GM18499 (cell line): ENCODE measurements around the gene MVB12B.
A peak's percentile ranks its signal among the peaks of the same experiment; 100 is the strongest.

Experiments used
- ATAC-seq: cut with Tn5 transposase; IDR thresholded peaks from one replicate; pipeline ENCODE4 v1.9.1; 2021; ENCODE audit warnings: moderate number of reproducible peaks; ENCODE audit not compliant: insufficient read depth, unreplicated experiment

The MVB12B gene

GRCh38 chr9:126378761-126379160 is 52.1 kb downstream of the MVB12B start:
- ATAC-seq, result no peak

- no peak for ATAC-seq
These were observed 53.2 kb downstream of the MVB12B start for GRCh38 chr9:126379661-126380360.

GRCh38 chr9:126380447-126380846 is 53.8 kb downstream of the MVB12B start:
- ATAC-seq, result no peak

GRCh38 chr9:126381195-126381594 is 54.6 kb downstream of the MVB12B start:
- no peak for ATAC-seq

GRCh38 chr9:126383406-126384046 is 56.9 kb downstream of the MVB12B start:
- no peak for ATAC-seq

- ATAC-seq, result no peak
These were observed 58.3 kb downstream of the MVB12B start for GRCh38 chr9:126384926-126385325.

- no peak for ATAC-seq
These were observed 59.5 kb downstream of the MVB12B start for GRCh38 chr9:126386088-126386487.

GRCh38 chr9:126386776-126387175 is 60.1 kb downstream of the MVB12B start:
- no peak for ATAC-seq

GRCh38 chr9:126388964-126389708 is 62.5 kb downstream of the MVB12B start:
- ATAC-seq, result no peak

- no peak for ATAC-seq
These were observed 63.4 kb downstream of the MVB12B start for GRCh38 chr9:126389992-126390391.

GRCh38 chr9:126390923-126391322 is 64.3 kb downstream of the MVB12B start:
- no peak for ATAC-seq

GRCh38 chr9:126391713-126392661 is 65.4 kb downstream of the MVB12B start:
- ATAC-seq, result no peak

GRCh38 chr9:126392662-126393371 is 66.2 kb downstream of the MVB12B start:
- ATAC-seq, result no peak

- no peak for ATAC-seq
These were observed 67.2 kb downstream of the MVB12B start for GRCh38 chr9:126393876-126394275.

GRCh38 chr9:126394802-126395201 is 68.2 kb downstream of the MVB12B start:
- no peak for ATAC-seq

- ATAC-seq, result no peak
These were observed 69.0 kb downstream of the MVB12B start for GRCh38 chr9:126395439-126396212.

GRCh38 chr9:126397056-126397455 is 70.4 kb downstream of the MVB12B start:
- ATAC-seq, result peak; percentile 78

- ATAC-seq, result no peak
These were observed 71.9 kb downstream of the MVB12B start for GRCh38 chr9:126398403-126399058.
